H1 (cell line): ENCODE results near the gene SCRG1. TPM values are rescaled to one million over a fixed set of nuclear protein-coding genes. Genes with fewer than 3 reads are reported as not detected.

Experiments
- BCL11A ChIP-seq, 2 experiments: IDR thresholded peaks; one replicate each; pipeline ENCODE4 v1.6.1; 2011; ENCODE audit warnings: low read depth in 2 of 2, low read length in 2 of 2, mild to moderate bottlenecking in 2 of 2
- BRCA1 ChIP-seq: IDR thresholded peaks from 2 replicates; pipeline ENCODE4 v1.6.1; 2012; ENCODE audit warnings: low read depth, low read length, improper control_type of control experiment
- HDAC2 ChIP-seq, 2 experiments: fragments of 300-600 bp in 1 of 2; sonication (generic) in 1 of 2; IDR thresholded peaks; 2 replicates each; pipeline ENCODE4 v1.6.1; 2011 to 2012; ENCODE audit warnings: low read depth in 2 of 2, low read length in 2 of 2, mild to moderate bottlenecking in 2 of 2, moderate library complexity in 2 of 2, borderline replicate concordance in 1 of 2, inconsistent platforms in 1 of 2
- NANOG ChIP-seq: IDR thresholded peaks from 2 replicates; pipeline ENCODE4 v1.6.1; 2011; ENCODE audit warnings: low read length, low read depth, mild to moderate bottlenecking, inconsistent platforms; ENCODE audit not compliant: insufficient read depth, poor library complexity, severe bottlenecking
- NRF1 ChIP-seq: IDR thresholded peaks from 2 replicates; pipeline ENCODE4 v1.6.1; 2011; ENCODE audit warnings: mild to moderate bottlenecking, low read depth, low read length, improper control_type of control experiment
- RAD21 ChIP-seq, 2 experiments: IDR thresholded peaks in 1 of 2; conservative IDR thresholded peaks in 1 of 2; 2 replicates each; pipeline ENCODE4 v1.6.1; 2011; ENCODE audit warnings: low read depth in 2 of 2, low read length in 2 of 2, improper control_type of control experiment in 1 of 2, inconsistent platforms in 1 of 2, mild to moderate bottlenecking in 1 of 2, moderate library complexity in 1 of 2
- SUZ12 ChIP-seq: fragments of 200-600 bp; sonication (generic); IDR thresholded peaks from 2 replicates; pipeline ENCODE4 v1.6.1; 2012; ENCODE audit warnings: mild to moderate bottlenecking, inconsistent platforms, low read length, moderate library complexity, mixed read lengths
- TAF7 ChIP-seq: optimal IDR thresholded peaks from 2 replicates; pipeline ENCODE3; 2011; ENCODE audit warnings: low read depth, mild to moderate bottlenecking, inconsistent platforms, low read length, moderate library complexity, borderline replicate concordance
- TBP ChIP-seq: IDR thresholded peaks from 2 replicates; pipeline ENCODE4 v1.6.1; 2011; ENCODE audit warnings: low read depth, low read length, improper control_type of control experiment
- polyA plus RNA-seq, 7 experiments: library from polyadenylated mRNA; depleted of rRNA in 3 of 7; stranded (reverse) in 5 of 7; unstranded in 2 of 7; fragments of >200 nt in 5 of 7; fragments of 200-250 nt in 2 of 7; gene quantifications; 1 replicate in 5 of 7; 2 replicates in 1 of 7; 4 replicates in 1 of 7; pipeline versions ENCODE4 v1.2.1 to v1.2.3, GENCODE V29; 2011 to 2013; ENCODE audit warnings: missing spikeins in 2 of 7, mixed read lengths in 2 of 7
- total RNA-seq: library from RNA; stranded (reverse); fragmentation: NEBNext Ultra II Directional; extraction: Animal tissue kit (Norgen Biotek cat#: 25700); gene quantifications from 2 replicates; pipeline ENCODE4 v1.2.1, GENCODE V29; 2021
- TF ChIP-seq, protein P1 (sequence below): fragments of 300-600 bp; sonication (generic); IDR thresholded peaks from 2 replicates; pipeline ENCODE4 v1.7.1; 2012; ENCODE audit warnings: low read length, moderate library complexity, mild to moderate bottlenecking, inconsistent platforms; ENCODE audit not compliant: insufficient replicate concordance

The SCRG1 gene
- total and polyA plus RNA-seq, 2 of the 8 experiments (the other 6 are each of a cell fraction or from before 2014, with no cell fraction given), result not detected

DNA sequence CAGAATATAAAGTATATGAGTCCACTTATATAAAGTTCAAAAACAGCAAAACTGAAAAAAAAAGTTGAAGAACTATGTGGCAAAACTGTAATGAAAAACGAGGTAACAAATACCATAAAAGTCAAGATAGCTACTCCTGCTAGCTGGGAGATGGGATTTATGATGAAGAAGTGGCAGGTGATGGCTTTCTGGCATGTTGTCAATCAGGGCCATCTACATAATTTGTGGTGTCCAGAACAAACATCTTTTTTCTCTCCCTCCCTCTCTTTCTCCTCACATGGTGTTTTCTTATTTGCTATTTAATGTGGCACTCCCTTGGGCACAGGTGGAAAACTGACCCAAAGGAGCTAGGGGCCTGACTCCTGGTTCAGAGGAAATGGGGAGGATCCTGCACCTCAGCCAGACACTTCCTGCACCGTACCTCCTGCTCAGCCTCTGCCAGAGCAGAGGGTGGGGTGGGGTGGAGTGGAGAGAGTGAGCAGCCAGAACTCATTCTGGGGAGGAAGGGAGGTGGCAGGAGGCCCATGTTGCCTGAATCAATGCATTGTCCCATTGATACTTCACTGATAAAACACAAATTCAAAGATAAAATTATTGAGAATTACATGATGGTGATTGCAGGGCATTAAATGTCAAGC is 33.4 kb downstream of the SCRG1 start (continued):
- TF ChIP-seq, protein P1, sequence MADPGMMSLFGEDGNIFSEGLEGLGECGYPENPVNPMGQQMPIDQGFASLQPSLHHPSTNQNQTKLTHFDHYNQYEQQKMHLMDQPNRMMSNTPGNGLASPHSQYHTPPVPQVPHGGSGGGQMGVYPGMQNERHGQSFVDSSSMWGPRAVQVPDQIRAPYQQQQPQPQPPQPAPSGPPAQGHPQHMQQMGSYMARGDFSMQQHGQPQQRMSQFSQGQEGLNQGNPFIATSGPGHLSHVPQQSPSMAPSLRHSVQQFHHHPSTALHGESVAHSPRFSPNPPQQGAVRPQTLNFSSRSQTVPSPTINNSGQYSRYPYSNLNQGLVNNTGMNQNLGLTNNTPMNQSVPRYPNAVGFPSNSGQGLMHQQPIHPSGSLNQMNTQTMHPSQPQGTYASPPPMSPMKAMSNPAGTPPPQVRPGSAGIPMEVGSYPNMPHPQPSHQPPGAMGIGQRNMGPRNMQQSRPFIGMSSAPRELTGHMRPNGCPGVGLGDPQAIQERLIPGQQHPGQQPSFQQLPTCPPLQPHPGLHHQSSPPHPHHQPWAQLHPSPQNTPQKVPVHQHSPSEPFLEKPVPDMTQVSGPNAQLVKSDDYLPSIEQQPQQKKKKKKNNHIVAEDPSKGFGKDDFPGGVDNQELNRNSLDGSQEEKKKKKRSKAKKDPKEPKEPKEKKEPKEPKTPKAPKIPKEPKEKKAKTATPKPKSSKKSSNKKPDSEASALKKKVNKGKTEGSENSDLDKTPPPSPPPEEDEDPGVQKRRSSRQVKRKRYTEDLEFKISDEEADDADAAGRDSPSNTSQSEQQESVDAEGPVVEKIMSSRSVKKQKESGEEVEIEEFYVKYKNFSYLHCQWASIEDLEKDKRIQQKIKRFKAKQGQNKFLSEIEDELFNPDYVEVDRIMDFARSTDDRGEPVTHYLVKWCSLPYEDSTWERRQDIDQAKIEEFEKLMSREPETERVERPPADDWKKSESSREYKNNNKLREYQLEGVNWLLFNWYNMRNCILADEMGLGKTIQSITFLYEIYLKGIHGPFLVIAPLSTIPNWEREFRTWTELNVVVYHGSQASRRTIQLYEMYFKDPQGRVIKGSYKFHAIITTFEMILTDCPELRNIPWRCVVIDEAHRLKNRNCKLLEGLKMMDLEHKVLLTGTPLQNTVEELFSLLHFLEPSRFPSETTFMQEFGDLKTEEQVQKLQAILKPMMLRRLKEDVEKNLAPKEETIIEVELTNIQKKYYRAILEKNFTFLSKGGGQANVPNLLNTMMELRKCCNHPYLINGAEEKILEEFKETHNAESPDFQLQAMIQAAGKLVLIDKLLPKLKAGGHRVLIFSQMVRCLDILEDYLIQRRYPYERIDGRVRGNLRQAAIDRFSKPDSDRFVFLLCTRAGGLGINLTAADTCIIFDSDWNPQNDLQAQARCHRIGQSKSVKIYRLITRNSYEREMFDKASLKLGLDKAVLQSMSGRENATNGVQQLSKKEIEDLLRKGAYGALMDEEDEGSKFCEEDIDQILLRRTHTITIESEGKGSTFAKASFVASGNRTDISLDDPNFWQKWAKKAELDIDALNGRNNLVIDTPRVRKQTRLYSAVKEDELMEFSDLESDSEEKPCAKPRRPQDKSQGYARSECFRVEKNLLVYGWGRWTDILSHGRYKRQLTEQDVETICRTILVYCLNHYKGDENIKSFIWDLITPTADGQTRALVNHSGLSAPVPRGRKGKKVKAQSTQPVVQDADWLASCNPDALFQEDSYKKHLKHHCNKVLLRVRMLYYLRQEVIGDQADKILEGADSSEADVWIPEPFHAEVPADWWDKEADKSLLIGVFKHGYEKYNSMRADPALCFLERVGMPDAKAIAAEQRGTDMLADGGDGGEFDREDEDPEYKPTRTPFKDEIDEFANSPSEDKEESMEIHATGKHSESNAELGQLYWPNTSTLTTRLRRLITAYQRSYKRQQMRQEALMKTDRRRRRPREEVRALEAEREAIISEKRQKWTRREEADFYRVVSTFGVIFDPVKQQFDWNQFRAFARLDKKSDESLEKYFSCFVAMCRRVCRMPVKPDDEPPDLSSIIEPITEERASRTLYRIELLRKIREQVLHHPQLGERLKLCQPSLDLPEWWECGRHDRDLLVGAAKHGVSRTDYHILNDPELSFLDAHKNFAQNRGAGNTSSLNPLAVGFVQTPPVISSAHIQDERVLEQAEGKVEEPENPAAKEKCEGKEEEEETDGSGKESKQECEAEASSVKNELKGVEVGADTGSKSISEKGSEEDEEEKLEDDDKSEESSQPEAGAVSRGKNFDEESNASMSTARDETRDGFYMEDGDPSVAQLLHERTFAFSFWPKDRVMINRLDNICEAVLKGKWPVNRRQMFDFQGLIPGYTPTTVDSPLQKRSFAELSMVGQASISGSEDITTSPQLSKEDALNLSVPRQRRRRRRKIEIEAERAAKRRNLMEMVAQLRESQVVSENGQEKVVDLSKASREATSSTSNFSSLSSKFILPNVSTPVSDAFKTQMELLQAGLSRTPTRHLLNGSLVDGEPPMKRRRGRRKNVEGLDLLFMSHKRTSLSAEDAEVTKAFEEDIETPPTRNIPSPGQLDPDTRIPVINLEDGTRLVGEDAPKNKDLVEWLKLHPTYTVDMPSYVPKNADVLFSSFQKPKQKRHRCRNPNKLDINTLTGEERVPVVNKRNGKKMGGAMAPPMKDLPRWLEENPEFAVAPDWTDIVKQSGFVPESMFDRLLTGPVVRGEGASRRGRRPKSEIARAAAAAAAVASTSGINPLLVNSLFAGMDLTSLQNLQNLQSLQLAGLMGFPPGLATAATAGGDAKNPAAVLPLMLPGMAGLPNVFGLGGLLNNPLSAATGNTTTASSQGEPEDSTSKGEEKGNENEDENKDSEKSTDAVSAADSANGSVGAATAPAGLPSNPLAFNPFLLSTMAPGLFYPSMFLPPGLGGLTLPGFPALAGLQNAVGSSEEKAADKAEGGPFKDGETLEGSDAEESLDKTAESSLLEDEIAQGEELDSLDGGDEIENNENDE, result no peak
- TF ChIP-seq TAF7 (no peak), BRCA1 (no peak), NRF1 (no peak), HDAC2 (IDR thresholded peaks at IDR 0.05; ENCODE audit: borderline replicate concordance in 1 of 2, low read depth in 2 of 2, low read length in 2 of 2) (no peak), SUZ12 (no peak), TBP (no peak), RAD21 (IDR thresholded peaks at IDR 0.05 in 1 of 2, conservative IDR thresholded peaks at IDR 0.05 in 1 of 2; ENCODE audit: low read depth in 2 of 2, low read length in 2 of 2) (no peak), NANOG (no peak), BCL11A (IDR thresholded peaks at IDR 0.05; ENCODE audit: low read depth in 2 of 2, low read length in 2 of 2) (no peak)
